ENCODE measurements around the gene MAML2.

MAML2 gene

GRCh38 chr11:96028746-96029145 lies 314.2 kb downstream of the MAML2 start:
- no peak for DNase-seq (ENCODE audit: low read depth, low spot score)
- in situ Hi-C loops (cut with HindIII; ENCODE audit: low sequenced_read_pairs) = no loop called here
- no peak for TF ChIP-seq CTCF (IDR thresholded peaks at IDR 0.05; ENCODE audit: low read depth, low read length)
- no peak overlapping the region for H3K4me3 ChIP-seq (ENCODE audit: low read depth, low read length)

GRCh38 chr11:96027021-96027420 lies 316.0 kb downstream of the MAML2 start:
- no peak overlapping the region for H3K4me3 ChIP-seq (ENCODE audit: low read depth, low read length)
- in situ Hi-C loops (cut with HindIII; ENCODE audit: low sequenced_read_pairs) = no loop called here
- no peak for TF ChIP-seq CTCF (IDR thresholded peaks at IDR 0.05; ENCODE audit: low read depth, low read length)
- DNase-seq (ENCODE audit: low read depth, low spot score) = no peak

GRCh38 chr11:96026310-96026709 lies 316.7 kb downstream of the MAML2 start:
- in situ Hi-C loops (cut with HindIII; ENCODE audit: low sequenced_read_pairs) = no loop called here
- no peak for TF ChIP-seq CTCF (IDR thresholded peaks at IDR 0.05; ENCODE audit: low read depth, low read length)
- no peak for DNase-seq (ENCODE audit: low read depth, low spot score)
- H3K4me3 ChIP-seq (ENCODE audit: low read depth, low read length) = no peak overlapping the region

- in situ Hi-C loops (cut with HindIII; ENCODE audit: low sequenced_read_pairs) = no loop called here
- no peak overlapping the region for H3K4me3 ChIP-seq (ENCODE audit: low read depth, low read length)
- TF ChIP-seq CTCF (IDR thresholded peaks at IDR 0.05; ENCODE audit: low read depth, low read length) = no peak
- DNase-seq (ENCODE audit: low read depth, low spot score) = no peak
Observed at GRCh38 chr11:96024666-96025065, 318.3 kb downstream of the MAML2 start.

GRCh38 chr11:96023275-96023674 lies 319.7 kb downstream of the MAML2 start:
- in situ Hi-C loops (cut with HindIII; ENCODE audit: low sequenced_read_pairs) = no loop called here
- TF ChIP-seq CTCF (IDR thresholded peaks at IDR 0.05; ENCODE audit: low read depth, low read length) = no peak
- no peak overlapping the region for H3K4me3 ChIP-seq (ENCODE audit: low read depth, low read length)
- DNase-seq (ENCODE audit: low read depth, low spot score) = no peak

GRCh38 chr11:96021901-96022650 lies 320.9 kb downstream of the MAML2 start:
- H3K4me3 ChIP-seq (ENCODE audit: low read depth, low read length) = no peak overlapping the region
- TF ChIP-seq CTCF (IDR thresholded peaks at IDR 0.05; ENCODE audit: low read depth, low read length) = no peak
- in situ Hi-C loops (cut with HindIII; ENCODE audit: low sequenced_read_pairs) = no loop called here
- no peak for DNase-seq (ENCODE audit: low read depth, low spot score)

All from astrocyte of the spinal cord (primary cell).